Myocyte (in vitro differentiated cells): ENCODE measurements around the gene FMNL2. TPM values are rescaled to one million over a fixed set of nuclear protein-coding genes. Genes with fewer than 3 reads are reported as not detected.
"Not testable (repeated sequence)": the region's sequence is repeated elsewhere in the genome, so short reads cannot be mapped to it uniquely, and the experiment has no call there.

Experiments used
- DNase-seq: peaks from one replicate; pipeline ENCODE4 v3.0.0-alpha.2; 2012; ENCODE audit warnings: low read depth
- total RNA-seq: library from RNA; depleted of rRNA; stranded (reverse); fragments of >200 nt; gene quantifications from 2 replicates; pipeline ENCODE4 v1.2.3, GENCODE V29; 2014

The FMNL2 gene
- total RNA-seq, 1 donor from 2014 or later, result 7.0 TPM

- DNase-seq, result peak; percentile 75
Measured at GRCh38 chr2:152513681-152514080, 178.7 kb downstream of the FMNL2 start.

GRCh38 chr2:152518034-152518433 is 183.1 kb downstream of the FMNL2 start:
- DNase-seq, result no peak

GRCh38 chr2:152518641-152519580 is 183.9 kb downstream of the FMNL2 start:
- no peak for DNase-seq

GRCh38 chr2:152519581-152519952 is 184.6 kb downstream of the FMNL2 start:
- DNase-seq, result no peak

- no peak for DNase-seq
Measured at GRCh38 chr2:152520759-152521158, 185.8 kb downstream of the FMNL2 start.

GRCh38 chr2:152522446-152522845 is 187.5 kb downstream of the FMNL2 start:
- DNase-seq, result not testable (repeated sequence)

- DNase-seq, result no peak
Measured at GRCh38 chr2:152523091-152523490, 188.1 kb downstream of the FMNL2 start.

GRCh38 chr2:152525277-152525838 is 190.4 kb downstream of the FMNL2 start:
- peak; percentile 23 for DNase-seq

- DNase-seq, result no peak
Measured at GRCh38 chr2:152529420-152530115, 194.6 kb downstream of the FMNL2 start.

GRCh38 chr2:152532241-152532640 is 197.3 kb downstream of the FMNL2 start:
- DNase-seq, result no peak

GRCh38 chr2:152534460-152535135 is 199.6 kb downstream of the FMNL2 start:
- DNase-seq, result no peak

GRCh38 chr2:152537081-152537651 is 202.2 kb downstream of the FMNL2 start:
- DNase-seq, result no peak

GRCh38 chr2:152539424-152539823 is 204.4 kb downstream of the FMNL2 start:
- no peak for DNase-seq

GRCh38 chr2:152541712-152542111 is 206.7 kb downstream of the FMNL2 start:
- DNase-seq, result no peak

GRCh38 chr2:152542337-152542994 is 207.5 kb downstream of the FMNL2 start:
- no peak for DNase-seq

GRCh38 chr2:152542995-152543481 is 208.1 kb downstream of the FMNL2 start:
- DNase-seq, result peak; percentile 61

- no peak for DNase-seq
Measured at GRCh38 chr2:152543717-152544116, 208.7 kb downstream of the FMNL2 start.

- no peak for DNase-seq
Measured at GRCh38 chr2:152544638-152545037, 209.7 kb downstream of the FMNL2 start.

GRCh38 chr2:152546230-152546837 is 211.4 kb downstream of the FMNL2 start:
- peak; percentile 81 for DNase-seq
